ENCODE results near the gene OTUD4.

OTUD4 gene

GRCh38 chr4:145130130-145130529, 50.3 kb downstream of the OTUD4 start:
- in situ Hi-C loops (cut with MboI; ENCODE audit: low sequenced_read_pairs), result no loop called here

- in situ Hi-C loops (cut with MboI; ENCODE audit: low sequenced_read_pairs), result no loop called here
Measured at GRCh38 chr4:145125396-145125795, 55.0 kb downstream of the OTUD4 start.

GRCh38 chr4:145108128-145108527, 72.3 kb downstream of the OTUD4 start:
- in situ Hi-C loops (cut with MboI; ENCODE audit: low sequenced_read_pairs), result no loop called here

GRCh38 chr4:145107126-145107525, 73.3 kb downstream of the OTUD4 start:
- in situ Hi-C loops (cut with MboI; ENCODE audit: low sequenced_read_pairs), result no loop called here

DNA sequence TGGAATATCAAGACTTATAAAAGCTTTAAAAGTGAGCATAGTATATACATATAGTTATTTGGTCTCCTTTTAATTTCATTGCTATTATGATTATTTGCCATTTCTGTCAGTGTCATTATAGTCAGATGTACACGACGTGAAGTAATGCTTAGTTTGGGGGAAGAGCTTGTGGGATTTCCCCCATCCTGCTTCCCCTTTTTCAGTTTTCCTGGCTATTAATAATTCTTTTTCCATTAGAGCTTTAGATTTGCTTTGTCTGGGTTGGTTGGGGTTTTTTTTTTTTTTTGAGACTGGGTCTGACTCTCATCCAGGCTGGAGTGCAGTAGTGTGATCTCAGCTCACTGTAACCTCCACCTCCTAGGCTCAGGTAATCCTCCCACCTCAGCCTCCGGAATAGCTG, 76.9 kb downstream of the OTUD4 start:
- in situ Hi-C loops (cut with MboI; ENCODE audit: low sequenced_read_pairs), result no loop called here

DNA sequence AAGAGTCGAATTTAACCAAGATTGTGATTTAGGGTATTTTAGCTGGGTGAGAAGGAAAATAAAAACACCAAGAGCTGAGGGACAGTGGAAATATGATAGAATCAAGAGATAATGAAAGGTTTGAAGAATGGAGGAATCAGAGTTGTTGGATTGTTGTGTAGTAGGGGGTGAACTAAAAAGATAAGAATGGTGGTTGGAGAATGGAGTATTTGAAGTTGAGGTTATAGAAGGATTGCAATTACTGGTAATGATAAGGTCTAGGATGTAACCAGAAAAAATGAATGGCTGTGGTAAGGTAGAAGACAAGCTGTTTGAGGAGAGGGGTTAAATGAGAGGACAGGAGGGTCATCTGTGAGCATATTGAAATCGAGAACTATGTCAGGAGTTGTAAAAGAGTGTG, 77.8 kb downstream of the OTUD4 start:
- in situ Hi-C loops (cut with MboI; ENCODE audit: low sequenced_read_pairs), result no loop called here

- in situ Hi-C loops (cut with MboI; ENCODE audit: low sequenced_read_pairs), result no loop called here
Measured at GRCh38 chr4:145101091-145101490, 79.3 kb downstream of the OTUD4 start.

DNA sequence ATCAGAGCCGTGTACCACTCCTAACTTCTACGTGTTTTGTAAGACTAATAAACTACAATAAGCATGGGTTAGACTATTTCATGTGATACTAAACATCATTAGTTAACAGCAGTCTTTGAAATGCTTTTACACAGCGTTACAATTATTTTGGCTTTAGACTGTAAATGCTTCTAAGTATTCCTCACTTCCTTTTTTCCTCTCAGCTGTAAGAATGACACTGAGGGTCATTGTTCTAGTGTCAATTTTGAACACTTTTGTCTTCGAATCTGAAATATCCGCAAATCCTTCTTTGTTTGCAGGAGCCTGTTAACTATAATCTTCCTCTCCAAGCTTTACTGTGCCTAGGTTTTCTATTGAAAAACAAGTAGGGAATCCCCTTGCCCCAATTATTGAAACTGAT, 80.7 kb downstream of the OTUD4 start:
- in situ Hi-C loops (cut with MboI; ENCODE audit: low sequenced_read_pairs), result no loop called here

DNA sequence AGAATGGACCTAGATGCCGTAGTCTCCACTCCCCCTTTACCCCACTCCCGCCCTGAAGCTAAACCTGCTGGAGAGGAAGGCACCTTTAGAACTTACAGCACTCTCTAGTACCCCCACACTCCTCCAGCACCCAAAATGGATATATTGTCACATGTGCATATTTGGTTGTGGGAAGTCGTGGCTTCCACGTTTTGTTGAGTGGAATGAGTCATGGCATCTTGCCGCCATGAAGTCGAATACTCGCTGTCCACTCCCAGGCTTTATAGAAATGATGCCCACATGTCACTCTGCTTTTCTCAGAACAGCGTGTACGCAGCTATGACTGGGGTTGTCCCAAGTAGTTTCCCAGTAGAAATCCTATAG, 81.7 kb downstream of the OTUD4 start:
- in situ Hi-C loops (cut with MboI; ENCODE audit: low sequenced_read_pairs), result no loop called here

DNA sequence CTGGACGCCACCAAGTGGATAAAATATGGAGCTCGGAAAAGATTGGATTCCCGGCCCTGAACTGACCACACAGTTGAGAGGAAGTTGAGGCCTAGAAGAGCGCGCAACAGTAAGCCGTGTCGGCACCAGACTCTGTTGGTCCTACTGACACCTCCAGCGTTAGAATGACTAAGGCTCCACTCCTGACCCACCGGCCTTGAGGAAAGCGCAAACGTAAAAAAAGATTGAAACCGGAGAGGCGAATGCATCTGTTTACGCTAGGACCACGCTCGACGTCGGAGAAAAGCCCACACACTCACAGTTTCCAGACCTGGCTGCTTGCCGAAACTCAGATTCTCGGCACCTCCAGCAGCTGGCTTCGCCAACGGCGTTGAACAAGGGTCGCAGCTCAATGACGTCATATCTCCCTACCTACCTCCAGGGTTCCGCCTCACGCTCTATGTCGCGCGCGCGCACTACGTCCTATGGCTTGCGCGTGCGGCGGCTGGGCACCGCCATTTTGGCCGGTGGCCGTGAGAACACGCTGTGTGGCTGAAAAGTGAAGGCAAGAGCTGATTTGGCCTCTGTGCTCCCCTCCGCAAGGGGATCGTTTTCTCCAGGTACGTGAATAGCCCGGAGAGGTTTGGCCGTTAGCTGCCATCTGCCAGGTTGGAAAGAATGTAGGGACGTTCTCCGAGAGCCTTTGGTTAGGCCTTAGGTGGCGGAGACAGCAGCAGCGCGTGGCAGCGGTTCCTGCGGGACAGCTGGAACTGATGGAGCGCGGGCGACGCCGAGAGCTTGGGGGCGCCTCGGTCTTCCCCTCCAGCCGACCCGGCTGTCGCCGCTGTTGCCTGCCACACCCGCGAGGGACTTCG, 82.3 kb downstream of the OTUD4 start, which contains the start of the genes ABCE1 and ANAPC10:
ABCE1 (plus strand) TSS at position 491 of the 854 bp plus-strand sequence. CDS start 6,102 bp downstream, outside the sequence.
ANAPC10 (minus strand) TSS at position 376 of the 854 bp plus-strand sequence. CDS start 2,097 bp downstream, outside the sequence.
- in situ Hi-C loops (cut with MboI; ENCODE audit: low sequenced_read_pairs), result no loop called here

DNA sequence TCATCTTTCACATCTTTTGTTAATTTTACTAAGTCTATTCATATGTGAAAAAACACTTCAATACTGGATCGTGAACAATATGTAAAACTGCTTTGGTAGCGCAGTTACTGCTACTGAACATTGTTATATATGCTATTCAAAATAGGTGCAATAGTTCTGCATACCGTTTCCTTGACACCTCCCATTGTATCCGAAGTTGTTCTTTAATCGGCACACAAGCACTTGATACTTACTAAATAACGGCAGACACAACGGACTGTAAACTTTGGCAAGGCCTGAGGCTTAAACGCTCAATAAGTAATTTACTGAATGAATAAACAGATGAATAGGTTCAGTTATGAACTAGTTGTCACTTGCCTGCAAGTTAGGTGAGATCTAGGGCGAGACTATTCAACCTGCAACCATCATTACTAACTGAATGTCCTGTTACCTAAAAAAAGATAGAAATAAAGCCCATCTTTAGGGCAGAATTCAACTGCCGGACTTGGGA, 83.0 kb downstream of the OTUD4 start:
- in situ Hi-C loops (cut with MboI; ENCODE audit: low sequenced_read_pairs), result no loop called here

DNA sequence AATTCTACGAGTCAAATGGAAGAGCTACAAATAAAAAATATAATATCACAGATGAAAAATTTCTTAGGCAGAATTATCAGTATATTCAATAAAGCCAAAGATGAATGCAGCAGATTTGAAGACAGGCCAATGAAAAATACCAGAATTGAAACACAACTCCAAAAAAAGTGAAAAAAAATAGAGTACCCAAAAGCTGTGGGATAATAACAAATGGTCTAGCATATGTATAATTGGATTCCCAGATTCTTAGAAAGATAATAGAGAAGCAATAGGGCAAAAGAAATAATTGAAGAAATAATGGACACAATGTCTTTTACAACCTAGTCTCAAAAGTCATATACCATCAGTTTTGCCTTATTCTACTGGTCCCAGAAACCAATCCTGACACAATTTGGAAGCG, 86.8 kb downstream of the OTUD4 start:
- in situ Hi-C loops (cut with MboI; ENCODE audit: low sequenced_read_pairs), result no loop called here

GRCh38 chr4:145090380-145090779, 90.0 kb downstream of the OTUD4 start:
- in situ Hi-C loops (cut with MboI; ENCODE audit: low sequenced_read_pairs), result no loop called here

GRCh38 chr4:145083891-145084605, 96.3 kb downstream of the OTUD4 start:
- in situ Hi-C loops (cut with MboI; ENCODE audit: low sequenced_read_pairs), result no loop called here
